ENCODE data around the gene MEX3A. TPM values are rescaled to one million over a fixed set of nuclear protein-coding genes. Genes with fewer than 3 reads are reported as not detected.
"Not testable (repeated sequence)": the region's sequence is repeated elsewhere in the genome, so short reads cannot be mapped to it uniquely, and the experiment has no call there.

MEX3A gene
- total and polyA plus RNA-seq, 4 donors, result 0.52 to 1.3 (median 0.91) TPM

- H3K9me3 ChIP-seq (ENCODE audit: control insufficient read depth in 4 of 4, low read length in 3 of 4), result no peaks in the 10 kb centered on the region
- peaks cover 0 to 3% (median 0%) of the 10 kb centered on the region in 4 donors for H3K4me1 ChIP-seq (ENCODE audit: control insufficient read depth in 4 of 4, insufficient read depth in 4 of 4, low read length in 3 of 4)
- H3K27me3 ChIP-seq (ENCODE audit: control insufficient read depth in 4 of 4, insufficient read depth in 4 of 4, low read length in 3 of 4), result no peaks in the 10 kb centered on the region
- H3K27ac ChIP-seq (ENCODE audit: low read depth in 1 of 2, low read length in 2 of 2), result no peak overlapping the region
- H3K36me3 ChIP-seq (ENCODE audit: control insufficient read depth in 4 of 4, insufficient read depth in 3 of 4, low read depth in 1 of 4, low read length in 3 of 4), result peaks cover 5 to 30% (median 17%) of the 10 kb centered on the region in 4 donors
- no peak overlapping the region for H3K4me3 ChIP-seq (ENCODE audit: low read depth in 1 of 3, low read length in 3 of 3)
- H3K9ac ChIP-seq (ENCODE audit: low read depth in 1 of 2, low read length in 2 of 2), result no peak overlapping the region
- TF ChIP-seq ZBTB33 (IDR thresholded peaks at IDR 0.05), result no peak
- TF ChIP-seq HNF4A (conservative IDR thresholded peaks at IDR 0.05), result no peak
- TF ChIP-seq RXRA (IDR thresholded peaks at IDR 0.05), result no peak
- TF ChIP-seq ATF3 (IDR thresholded peaks at IDR 0.05), result no peak
- TF ChIP-seq FOXA2 (IDR thresholded peaks at IDR 0.05), result no peak
- TF ChIP-seq HNF4G (IDR thresholded peaks at IDR 0.05), result no peak
- no peak for TF ChIP-seq YY1 (IDR thresholded peaks at IDR 0.05)
- TF ChIP-seq CTCF (IDR thresholded peaks at IDR 0.05; ENCODE audit: low read depth, low read length, missing input control), result no peak
- no peak for TF ChIP-seq SP1 (IDR thresholded peaks at IDR 0.05)
- DNase-seq (ENCODE audit: low spot score), result no peak
- 93% methylated on average over 3 of the region's 3 CpGs for WGBS
These were observed 39.4 kb downstream of the MEX3A start for GRCh38 chr1:156042828-156043227.

GRCh38 chr1:156034991-156035390 is 47.3 kb downstream of the MEX3A start:
- not testable (repeated sequence) for H3K9me3 ChIP-seq (ENCODE audit: control insufficient read depth in 4 of 4, low read length in 3 of 4); H3K4me1 ChIP-seq (ENCODE audit: control insufficient read depth in 4 of 4, insufficient read depth in 4 of 4, low read length in 3 of 4); H3K4me3 ChIP-seq (ENCODE audit: low read depth in 1 of 3, low read length in 3 of 3); H3K9ac ChIP-seq (ENCODE audit: low read depth in 1 of 2, low read length in 2 of 2); DNase-seq (ENCODE audit: low spot score); H3K27ac ChIP-seq (ENCODE audit: low read depth in 1 of 2, low read length in 2 of 2); H3K27me3 ChIP-seq (ENCODE audit: control insufficient read depth in 4 of 4, insufficient read depth in 4 of 4, low read length in 3 of 4)
- peaks cover 0 to 11% (median 3%) of the 10 kb centered on the region in 4 donors for H3K36me3 ChIP-seq (ENCODE audit: control insufficient read depth in 4 of 4, insufficient read depth in 3 of 4, low read depth in 1 of 4, low read length in 3 of 4)
- 97% methylated on average over 4 of the region's 4 CpGs for WGBS

GRCh38 chr1:156033011-156033410 is 49.3 kb downstream of the MEX3A start:
- no peak overlapping the region for H3K9ac ChIP-seq (ENCODE audit: low read depth in 1 of 2, low read length in 2 of 2)
- peaks cover 0 to 11% (median 3%) of the 10 kb centered on the region in 4 donors for H3K36me3 ChIP-seq (ENCODE audit: control insufficient read depth in 4 of 4, insufficient read depth in 3 of 4, low read depth in 1 of 4, low read length in 3 of 4)
- no peak for TF ChIP-seq GABPA (IDR thresholded peaks at IDR 0.05 in 1 of 2, conservative IDR thresholded peaks at IDR 0.05 in 1 of 2)
- DNase-seq (ENCODE audit: low spot score), result no peak
- no peaks in the 10 kb centered on the region for H3K27me3 ChIP-seq (ENCODE audit: control insufficient read depth in 4 of 4, insufficient read depth in 4 of 4, low read length in 3 of 4)
- no peaks in the 10 kb centered on the region for H3K9me3 ChIP-seq (ENCODE audit: control insufficient read depth in 4 of 4, low read length in 3 of 4)
- no peak overlapping the region for H3K4me3 ChIP-seq (ENCODE audit: low read depth in 1 of 3, low read length in 3 of 3)
- no peaks in the 10 kb centered on the region for H3K4me1 ChIP-seq (ENCODE audit: control insufficient read depth in 4 of 4, insufficient read depth in 4 of 4, low read length in 3 of 4)
- H3K27ac ChIP-seq (ENCODE audit: low read depth in 1 of 2, low read length in 2 of 2), result no peak overlapping the region
- 71% methylated on average over 6 of the region's 6 CpGs for WGBS
